K562 (cell line): ENCODE measurements around the gene DLST. TPM values are rescaled to one million over a fixed set of nuclear protein-coding genes. Genes with fewer than 3 reads are reported as not detected.

Experiments used
- ATF1 ChIP-seq, 2 experiments: fragments of 450-650 bp in 1 of 2; IDR thresholded peaks; 2 replicates each; pipeline ENCODE4 v1.6.1; 2016; ENCODE audit warnings: missing compliant biosample characterization in 1 of 2, missing genetic modification characterization in 1 of 2
- CBX8 ChIP-seq: fragments of 200-600 bp; sonication (generic); IDR thresholded peaks from 2 replicates; pipeline ENCODE4 v1.6.1; 2012; ENCODE audit warnings: borderline replicate concordance, mixed run types, low read depth, mild to moderate bottlenecking, moderate library complexity, mixed read lengths, low read length, control low read depth, inconsistent platforms; ENCODE audit not compliant: poor library complexity, severe bottlenecking; ENCODE audit errors: extremely low read depth
- CC2D1A ChIP-seq: fragments of 450-650 bp; IDR thresholded peaks from 2 replicates; pipeline ENCODE4 v1.6.1; 2017; ENCODE audit warnings: mild to moderate bottlenecking
- E2F3 ChIP-seq: fragments of 250-450 bp; sonication (Bioruptor Pico); IDR thresholded peaks from 2 replicates; pipeline ENCODE4 v1.4.0; 2020; ENCODE audit warnings: mild to moderate bottlenecking
- FOS ChIP-seq: IDR thresholded peaks from 3 replicates; pipeline ENCODE4 v1.6.1; 2011; ENCODE audit not compliant: insufficient read length; ENCODE audit errors: extremely low read depth
- HES1 ChIP-seq: fragments of 450-650 bp; IDR thresholded peaks from 2 replicates; pipeline ENCODE4 v1.6.1; 2016; ENCODE audit warnings: low read depth, mild to moderate bottlenecking, moderate library complexity
- MBD1 ChIP-seq: fragments of 250-450 bp; sonication (Bioruptor Pico); IDR thresholded peaks from 2 replicates; pipeline ENCODE4 v1.8.0; 2022; ENCODE audit warnings: inconsistent platforms
- NFRKB ChIP-seq: fragments of 450-650 bp; IDR thresholded peaks from 2 replicates; pipeline ENCODE4 v1.6.1; 2016; ENCODE audit warnings: low read depth
- SOX6 ChIP-seq: fragments of 450-650 bp; IDR thresholded peaks from 2 replicates; pipeline ENCODE4 v1.6.1; 2014; ENCODE audit warnings: mild to moderate bottlenecking
- TCF7 ChIP-seq: sonication (generic); IDR thresholded peaks from 2 replicates; pipeline ENCODE4 v1.6.1; 2016; ENCODE audit warnings: antibody characterized with exemption, borderline replicate concordance
- THAP7 ChIP-seq: fragments of 250-450 bp; sonication (Bioruptor Pico); IDR thresholded peaks from 2 replicates; pipeline ENCODE4 v1.5.0; 2021
- ZBTB2 ChIP-seq: fragments of 450-650 bp; IDR thresholded peaks from 2 replicates; pipeline ENCODE4 v1.6.1; 2016; ENCODE audit warnings: antibody characterized with exemption
- ZEB2 ChIP-seq: fragments of 450-650 bp; IDR thresholded peaks from 2 replicates; pipeline ENCODE4 v1.6.1; 2016
- ZFP91 ChIP-seq: sonication (generic); formaldehyde crosslinking; IDR thresholded peaks from 2 replicates; pipeline ENCODE4 v1.8.0; 2022; ENCODE audit warnings: mild to moderate bottlenecking, missing genetic modification reagents
- ZKSCAN8 ChIP-seq: fragments of 200-800 bp; sonication (Bioruptor generic); IDR thresholded peaks from 2 replicates; pipeline ENCODE4 v1.6.1; 2016; ENCODE audit warnings: missing genetic modification characterization, missing compliant biosample characterization
- ZNF175 ChIP-seq: fragments of 200-800 bp; sonication (Bioruptor generic); IDR thresholded peaks from 2 replicates; pipeline ENCODE4 v1.6.1; 2016; ENCODE audit warnings: low read depth, mild to moderate bottlenecking, missing genetic modification characterization, missing compliant biosample characterization
- ZNF253 ChIP-seq: fragments of 250-450 bp; sonication (Bioruptor Pico); conservative IDR thresholded peaks from 2 replicates; pipeline ENCODE4 v1.6.1; 2021; ENCODE audit warnings: mild to moderate bottlenecking
- ZNF436 ChIP-seq: fragments of 250-450, 450-650 bp; sonication (Bioruptor Pico); formaldehyde crosslinking; IDR thresholded peaks from 2 replicates; pipeline ENCODE4 v1.7.0; 2020; ENCODE audit warnings: mild to moderate bottlenecking
- ZNF592 ChIP-seq: fragments of 450-650 bp; IDR thresholded peaks from 2 replicates; pipeline ENCODE4 v1.6.1; 2017; ENCODE audit warnings: antibody characterized with exemption, mild to moderate bottlenecking
- polyA plus RNA-seq, 8 experiments: library from polyadenylated mRNA; depleted of rRNA in 4 of 8; stranded (reverse) in 5 of 8; unstranded in 3 of 8; fragments of >200 nt; fragmentation: Nextera tagmentation in 2 of 8; fragmentation: Illumina TruSeq in 1 of 8; extraction: Ambion mirVana in 2 of 8; extraction: Trizol in 1 of 8; gene quantifications; 2 replicates each; pipeline versions ENCODE4 v1.2.1 to v1.2.3, GENCODE V29; 2011 to 2014; ENCODE audit warnings: inconsistent platforms in 1 of 8, missing spikeins in 1 of 8
- total RNA-seq, 7 experiments: library from RNA; depleted of rRNA in 6 of 7; stranded (reverse); fragments of >200 nt in 6 of 7; fragmentation: Illumina TruSeq in 2 of 7; extraction: Trizol in 2 of 7; gene quantifications; 2 replicates each; pipeline versions ENCODE4 v1.2.1 to v1.2.3, GENCODE V29; 2011 to 2021; ENCODE audit warnings: low replicate concordance in 1 of 7

The DLST gene
- total and polyA plus RNA-seq, 9 of the 15 experiments (the other 6 are each of a cell fraction or from before 2014, with no cell fraction given), result 3.0 to 73.7 (median 45.4) TPM

- TF ChIP-seq ZBTB2 (no peak), E2F3 (CRISPR knock-in tag) (no peak), TCF7 (no peak), ZFP91 (CRISPR knock-in tag) (no peak), ZNF253 (CRISPR knock-in tag) (no peak), ZNF592 (peak; percentile 36; the same call in 1 of the 2 replicates), ZEB2 (no peak), ZNF436 (CRISPR knock-in tag) (no peak), FOS (no peak), CC2D1A (no peak), ZNF175 (CRISPR knock-in tag) (no peak), ATF1 (CRISPR knock-in tag; IDR thresholded peaks at IDR 0.05) (no peak), ATF1 (tag; IDR thresholded peaks at IDR 0.05) (no peak), SOX6 (no peak), HES1 (no peak), CBX8 (no peak), NFRKB (no peak), MBD1 (CRISPR knock-in tag) (no peak), ZKSCAN8 (no peak), THAP7 (no peak)
Observed at GRCh38 chr14:74905595-74906142, 24.0 kb downstream of the DLST start (continued).
